Activated B cell treated with CpG ODN at 0.5 μM for 24 hours (primary cell): Measurements from ENCODE around the gene RAP1GAP2. TPM values are rescaled to one million over a fixed set of nuclear protein-coding genes. Genes with fewer than 3 reads are reported as not detected.

Experiments
- ATAC-seq: fragments of 200-7000 bp; cut with Tn5 transposase; one replicate; pipeline ENCODE4 v1.10.0; 2021; ENCODE audit warnings: low read depth, mild to moderate bottlenecking, moderate library complexity
- CTCF ChIA-PET: fragments of 350-600 bp; sonication (Branson Sonifier 250); formaldehyde crosslinking; loops from one replicate; lab custom pipeline; 2021; ENCODE audit warnings: antibody characterized with exemption; lab: Charles Lee
- POLR2A ChIA-PET: fragments of 350-600 bp; sonication (Branson Sonifier 250); formaldehyde crosslinking; loops from one replicate; lab custom pipeline; 2021; ENCODE audit warnings: antibody characterized with exemption; lab: Charles Lee
- DNase-seq: peaks from one replicate; pipeline ENCODE4 v3.0.0; 2022
- H3K27ac Mint-ChIP-seq: one replicate; pipeline ENCODE4 v1.8.0; 2020; ENCODE audit warnings: mixed read lengths
- H3K27me3 Mint-ChIP-seq: one replicate; pipeline ENCODE4 v1.8.0; 2021; ENCODE audit warnings: mixed read lengths
- H3K36me3 Mint-ChIP-seq: one replicate; pipeline ENCODE4 v1.8.0; 2021; ENCODE audit warnings: low read depth, mixed read lengths
- H3K4me1 Mint-ChIP-seq: one replicate; pipeline ENCODE4 v1.8.0; 2021; ENCODE audit warnings: mixed read lengths
- H3K4me3 Mint-ChIP-seq: one replicate; pipeline ENCODE4 v1.8.0; 2020; ENCODE audit warnings: mild to moderate bottlenecking, mixed read lengths
- H3K9me3 Mint-ChIP-seq: one replicate; pipeline ENCODE4 v1.8.0; 2020; ENCODE audit warnings: mixed read lengths
- CTCF ChIP-seq: fragments of 200-600 bp; IDR thresholded peaks from one replicate; pipeline ENCODE4 v1.8.0; 2022; ENCODE audit warnings: antibody characterized with exemption, mild to moderate bottlenecking
- intact Hi-C: fragments of 100-400 bp; cut with micrococcal nuclease; formaldehyde crosslinking; loops from one replicate; pipeline ENCODE4 v1.15.1; 2024
- total RNA-seq: library from RNA; stranded (reverse); gene quantifications from 2 replicates; pipeline ENCODE4 v1.2.3, GENCODE V29; 2022

Gene RAP1GAP2
- total RNA-seq, 1 donor from 2014 or later = 2.6 TPM

DNA sequence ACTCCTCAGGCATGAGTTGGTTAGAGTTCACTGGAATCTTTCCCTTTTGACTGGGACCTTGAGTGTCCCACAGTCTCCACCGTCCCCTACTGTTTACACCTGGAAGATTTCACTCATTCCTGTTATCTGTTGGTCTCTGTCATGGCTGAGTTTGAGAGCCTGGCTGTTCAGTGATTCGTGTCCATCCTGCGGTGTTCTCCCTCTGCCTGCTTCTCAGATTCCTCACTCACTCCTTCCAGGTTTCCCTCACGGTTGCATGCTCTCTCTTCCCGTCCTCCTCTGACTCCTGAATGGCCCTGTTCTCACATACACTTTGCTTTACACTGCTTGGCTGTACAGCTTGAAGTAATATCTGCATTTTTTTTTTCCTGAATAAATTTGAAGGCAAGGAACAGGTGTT, 242.7 kb downstream of the RAP1GAP2 start:
- CTCF ChIA-PET = no interaction called here
- Mint-ChIP-seq H3K4me3 (no peak overlapping the region), H3K9me3 (no peaks in the 10 kb centered on the region), H3K4me1 (peaks cover 11% of the 10 kb centered on the region), H3K36me3 (no peaks in the 10 kb centered on the region), H3K27me3 (peaks cover 12% of the 10 kb centered on the region), H3K27ac (no peak overlapping the region)
- ATAC-seq (no peak), DNase-seq (no peak)
- intact Hi-C loops = no loop called here
- no peak for TF ChIP-seq CTCF
- POLR2A ChIA-PET = interaction anchor here (0.7 kb wide), 1 partner anchor 516 kb away, joined by 8 read pairs; no protein-coding TSS in a partner anchor

- H3K27ac Mint-ChIP-seq = no peak overlapping the region
- intact Hi-C loops = loop anchor here (10.0 kb wide), 1 partner anchor 695 kb away; no protein-coding TSS in a partner anchor
- no peak for TF ChIP-seq CTCF
- CTCF ChIA-PET = no interaction called here
- ATAC-seq = no peak
- H3K4me1 Mint-ChIP-seq = peaks cover 11% of the 10 kb centered on the region
- peaks cover 12% of the 10 kb centered on the region for H3K27me3 Mint-ChIP-seq
- H3K9me3 Mint-ChIP-seq = peaks cover 5% of the 10 kb centered on the region
- DNase-seq = no peak
- no peak overlapping the region for H3K4me3 Mint-ChIP-seq
- no peaks in the 10 kb centered on the region for H3K36me3 Mint-ChIP-seq
- POLR2A ChIA-PET = interaction anchor here (0.7 kb wide), 3 partner anchors 36 to 690 kb away, joined by 3 to 9 read pairs (median 7); no protein-coding TSS in a partner anchor
Observed at GRCh38 chr17:3039736-3040135, 243.5 kb downstream of the RAP1GAP2 start.

DNA sequence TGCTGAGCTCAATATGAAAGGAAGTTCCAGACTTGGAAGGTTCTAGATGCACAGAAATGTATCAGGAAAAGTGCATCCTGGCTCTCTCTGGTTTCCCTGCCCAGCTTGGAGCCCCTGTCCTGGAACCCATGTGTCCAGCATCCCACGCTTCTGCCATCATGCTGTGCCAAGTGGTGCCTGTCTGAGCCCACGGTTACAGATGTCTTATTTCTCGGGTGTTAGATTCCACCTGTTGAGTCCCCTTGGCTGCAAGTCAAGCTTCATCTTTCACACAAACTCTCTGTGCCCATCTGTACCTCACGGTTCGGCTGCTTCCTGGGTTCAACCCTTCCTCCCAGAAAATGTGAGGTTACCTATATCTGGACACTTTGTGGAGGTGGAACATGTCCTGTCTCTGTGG, 244.6 kb downstream of the RAP1GAP2 start:
- intact Hi-C loops = loop anchor here (10.0 kb wide), 1 partner anchor 694 kb away; no protein-coding TSS in a partner anchor
- Mint-ChIP-seq H3K27ac (no peak overlapping the region), H3K36me3 (no peaks in the 10 kb centered on the region), H3K9me3 (peaks cover 6% of the 10 kb centered on the region), H3K4me1 (peaks cover 11% of the 10 kb centered on the region), H3K27me3 (peaks cover 12% of the 10 kb centered on the region), H3K4me3 (no peak overlapping the region)
- ATAC-seq (no peak), DNase-seq (no peak)
- ChIA-PET POLR2A (no interaction called here), CTCF (no interaction called here)
- no peak for TF ChIP-seq CTCF

- Mint-ChIP-seq H3K27me3 (peaks cover 10% of the 10 kb centered on the region), H3K4me3 (no peak overlapping the region), H3K36me3 (no peaks in the 10 kb centered on the region), H3K27ac (no peak overlapping the region), H3K4me1 (peaks cover 11% of the 10 kb centered on the region), H3K9me3 (peaks cover 6% of the 10 kb centered on the region)
- no peak for TF ChIP-seq CTCF
- ATAC-seq = no peak
- intact Hi-C loops = loop anchor here (10.0 kb wide), 1 partner anchor 691 kb away; no protein-coding TSS in a partner anchor
- ChIA-PET POLR2A (no interaction called here), CTCF (no interaction called here)
- no peak for DNase-seq
Observed at GRCh38 chr17:3043737-3044365, 247.6 kb downstream of the RAP1GAP2 start.

DNA sequence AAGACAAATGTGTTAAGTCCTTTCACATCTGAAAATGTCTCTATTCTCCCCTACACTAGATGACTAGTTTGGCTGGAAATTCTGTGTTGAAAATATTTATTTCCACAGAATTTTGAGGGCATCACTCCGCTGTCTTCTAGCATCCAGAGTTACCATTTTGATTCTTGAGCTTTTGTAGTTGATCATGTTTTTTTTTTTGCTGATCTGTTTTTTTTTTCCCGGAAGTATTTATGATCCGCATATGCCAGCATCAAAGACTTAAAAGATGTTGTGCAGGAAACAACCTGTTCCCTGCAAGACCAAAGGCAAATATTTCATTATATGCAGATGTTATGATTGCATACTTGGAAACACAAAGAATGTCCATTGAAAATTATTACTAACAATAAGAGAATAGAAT, 250.5 kb downstream of the RAP1GAP2 start:
- ATAC-seq (no peak), DNase-seq (no peak)
- Mint-ChIP-seq H3K36me3 (peaks cover 2% of the 10 kb centered on the region), H3K27ac (no peak overlapping the region), H3K27me3 (peaks cover 3% of the 10 kb centered on the region), H3K4me1 (peaks cover 8% of the 10 kb centered on the region), H3K9me3 (peaks cover 6% of the 10 kb centered on the region), H3K4me3 (no peak overlapping the region)
- intact Hi-C loops = loop anchor here (5.0 to 10.0 kb wide), 5 partner anchors 491 to 1026 kb away; partner anchors contain the start of gene NCBP3
- TF ChIP-seq CTCF = no peak
- CTCF ChIA-PET = interaction anchor here (0.7 kb wide), 1 partner anchor 565 kb away, joined by 3 read pairs; no protein-coding TSS in a partner anchor
- POLR2A ChIA-PET = no interaction called here
